Hepatocyte (in vitro differentiated cells): ENCODE measurements around the gene PPOX. TPM values are rescaled to one million over a fixed set of nuclear protein-coding genes. Genes with fewer than 3 reads are reported as not detected.

Experiments used
- DNase-seq: peaks from one replicate; pipeline ENCODE4 v3.0.0-alpha.2; 2016; ENCODE audit warnings: low spot score
- H2AFZ ChIP-seq: fragments of 200-600 bp; sonication (generic); 2 replicates; pipeline ENCODE4 v1.6.0; 2016; ENCODE audit warnings: antibody characterized with exemption, mild to moderate bottlenecking
- H3K27ac ChIP-seq: fragments of 200-600 bp; sonication (generic); 2 replicates; pipeline ENCODE4 v1.5.1; 2016; ENCODE audit warnings: mild to moderate bottlenecking
- H3K27me3 ChIP-seq: fragments of 200-600 bp; sonication (generic); 2 replicates; pipeline ENCODE4 v1.6.1; 2016
- H3K36me3 ChIP-seq: fragments of 200-600 bp; sonication (generic); replicated peaks from 2 replicates; pipeline ENCODE4 v1.5.1; 2016; ENCODE audit warnings: low read depth; ENCODE audit not compliant: insufficient read depth
- H3K4me1 ChIP-seq: fragments of 200-600 bp; sonication (generic); 2 replicates; pipeline ENCODE4 v1.5.1; 2016; ENCODE audit warnings: mild to moderate bottlenecking, moderate library complexity; ENCODE audit not compliant: insufficient read depth
- H3K4me2 ChIP-seq: fragments of 200-600 bp; sonication (generic); 2 replicates; pipeline ENCODE4 v1.6.0; 2016
- H3K4me3 ChIP-seq: fragments of 200-600 bp; sonication (generic); 2 replicates; pipeline ENCODE4 v1.5.1; 2016; ENCODE audit warnings: mild to moderate bottlenecking
- H3K79me2 ChIP-seq: fragments of 200-600 bp; sonication (generic); 2 replicates; pipeline ENCODE4 v1.6.0; 2017; ENCODE audit warnings: mild to moderate bottlenecking
- H3K9me2 ChIP-seq: fragments of 200-600 bp; sonication (generic); replicated peaks from 2 replicates; pipeline ENCODE4 v1.6.0; 2017; ENCODE audit warnings: mild to moderate bottlenecking; ENCODE audit not compliant: insufficient read depth
- H3K9me3 ChIP-seq: fragments of 200-600 bp; sonication (generic); 2 replicates; pipeline ENCODE4 v1.5.1; 2016; ENCODE audit warnings: low read depth, mild to moderate bottlenecking
- H4K20me1 ChIP-seq: fragments of 200-600 bp; sonication (generic); 2 replicates; pipeline ENCODE4 v1.6.0; 2016; ENCODE audit warnings: mild to moderate bottlenecking; ENCODE audit not compliant: insufficient read depth, poor library complexity, severe bottlenecking
- EZH2 ChIP-seq: fragments of 200-600 bp; sonication (generic); IDR thresholded peaks from 2 replicates; pipeline ENCODE4 v1.6.1; 2016; ENCODE audit warnings: antibody characterized with exemption, mild to moderate bottlenecking, borderline replicate concordance
- EZH2phosphoT487 ChIP-seq: fragments of 200-600 bp; sonication (generic); IDR thresholded peaks from one replicate; pipeline ENCODE4 v1.6.1; 2018; ENCODE audit warnings: antibody characterized with exemption, mild to moderate bottlenecking, low read depth, moderate library complexity; ENCODE audit not compliant: unreplicated experiment, severe bottlenecking
- WGBS: methylation state at CpG from one replicate; pipeline ENCODE4 v1.1.6; 2016; ENCODE audit warnings: low lambda C conversion rate; ENCODE audit errors: missing lambda C conversion rate; 5-methylcytosine and 5-hydroxymethylcytosine counted together
- polyA plus RNA-seq: library from polyadenylated mRNA; unstranded; fragments of >200 nt; fragmentation: Nextera tagmentation; extraction: Ambion mirVana; gene quantifications from 2 replicates; pipeline ENCODE4 v1.2.1, GENCODE V29; 2016
- total RNA-seq: library from RNA; depleted of rRNA; stranded (reverse); fragments of >200 nt; gene quantifications from 2 replicates; pipeline ENCODE4 v1.2.3, GENCODE V29; 2014
- TF ChIP-seq, protein P1 (sequence below): fragments of 200-600 bp; sonication (generic); IDR thresholded peaks from 2 replicates; pipeline ENCODE4 v1.5.1; 2016; ENCODE audit warnings: antibody characterized with exemption, mild to moderate bottlenecking; ENCODE audit not compliant: poor library complexity

Gene PPOX
- total and polyA plus RNA-seq, 2 experiments from 2014 or later = 11.2 to 30.7 TPM

GRCh38 chr1:161175771-161176453 lies 9.7 kb downstream of the PPOX start:
- no peak for DNase-seq
- no peaks in the 10 kb centered on the region for H3K9me2 ChIP-seq
- peaks cover 8% of the 10 kb centered on the region for H3K4me1 ChIP-seq
- H3K9me3 ChIP-seq = no peaks in the 10 kb centered on the region
- peak overlapping the region; percentile 74 for H3K4me3 ChIP-seq
- H4K20me1 ChIP-seq = no peaks in the 10 kb centered on the region
- H3K27ac ChIP-seq = no peak overlapping the region
- no peak overlapping the region for H2AFZ ChIP-seq
- H3K4me2 ChIP-seq = peak overlapping the region; percentile 90
- H3K36me3 ChIP-seq = no peaks in the 10 kb centered on the region
- H3K79me2 ChIP-seq = peaks cover 17% of the 10 kb centered on the region
- TF ChIP-seq, protein P1, sequence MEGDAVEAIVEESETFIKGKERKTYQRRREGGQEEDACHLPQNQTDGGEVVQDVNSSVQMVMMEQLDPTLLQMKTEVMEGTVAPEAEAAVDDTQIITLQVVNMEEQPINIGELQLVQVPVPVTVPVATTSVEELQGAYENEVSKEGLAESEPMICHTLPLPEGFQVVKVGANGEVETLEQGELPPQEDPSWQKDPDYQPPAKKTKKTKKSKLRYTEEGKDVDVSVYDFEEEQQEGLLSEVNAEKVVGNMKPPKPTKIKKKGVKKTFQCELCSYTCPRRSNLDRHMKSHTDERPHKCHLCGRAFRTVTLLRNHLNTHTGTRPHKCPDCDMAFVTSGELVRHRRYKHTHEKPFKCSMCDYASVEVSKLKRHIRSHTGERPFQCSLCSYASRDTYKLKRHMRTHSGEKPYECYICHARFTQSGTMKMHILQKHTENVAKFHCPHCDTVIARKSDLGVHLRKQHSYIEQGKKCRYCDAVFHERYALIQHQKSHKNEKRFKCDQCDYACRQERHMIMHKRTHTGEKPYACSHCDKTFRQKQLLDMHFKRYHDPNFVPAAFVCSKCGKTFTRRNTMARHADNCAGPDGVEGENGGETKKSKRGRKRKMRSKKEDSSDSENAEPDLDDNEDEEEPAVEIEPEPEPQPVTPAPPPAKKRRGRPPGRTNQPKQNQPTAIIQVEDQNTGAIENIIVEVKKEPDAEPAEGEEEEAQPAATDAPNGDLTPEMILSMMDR = no peak
- TF ChIP-seq EZH2phosphoT487 (no peak), EZH2 (no peak)
- H3K27me3 ChIP-seq = no peaks in the 10 kb centered on the region
- 94% methylated on average over 10 of the region's 10 CpGs for WGBS

GRCh38 chr1:161176468-161177111 lies 10.4 kb downstream of the PPOX start:
- H2AFZ ChIP-seq = peak overlapping the region; percentile 88

GRCh38 chr1:161177112-161177935 lies 11.1 kb downstream of the PPOX start, which contains the start of gene B4GALT3:
TSS of gene B4GALT3 (minus strand) at chr1:161177507. CDS start at chr1:161176060, 1,447 bp downstream.
- H3K79me2 ChIP-seq = peaks cover 17% of the 10 kb centered on the region
- no peak for TF ChIP-seq EZH2phosphoT487
- TF ChIP-seq, protein P1 = peak; percentile 24
- H4K20me1 ChIP-seq = no peaks in the 10 kb centered on the region
- WGBS = 1% methylated on average over 30 of the region's 50 CpGs
- H3K4me3 ChIP-seq = peak within 1 kb of the TSS; percentile 74
- DNase-seq = peak; percentile 93
- H3K9me2 ChIP-seq = no peaks in the 10 kb centered on the region
- H3K9me3 ChIP-seq = no peaks in the 10 kb centered on the region
- H2AFZ ChIP-seq = peak within 1 kb of the TSS; percentile 88
- no peaks in the 10 kb centered on the region for H3K36me3 ChIP-seq
- H3K4me1 ChIP-seq = peaks cover 8% of the 10 kb centered on the region
- peak within 1 kb of the TSS; percentile 86 for H3K27ac ChIP-seq
- peak within 1 kb of the TSS; percentile 90 for H3K4me2 ChIP-seq
- H3K27me3 ChIP-seq = no peaks in the 10 kb centered on the region

More at GRCh38 chr1:161176468-161177111, 10.4 kb downstream of the PPOX start:
- peak overlapping the region; percentile 74 for H3K4me3 ChIP-seq
- peak overlapping the region; percentile 90 for H3K4me2 ChIP-seq
- peaks cover 8% of the 10 kb centered on the region for H3K4me1 ChIP-seq
- TF ChIP-seq EZH2 (no peak), EZH2phosphoT487 (no peak)
- TF ChIP-seq, protein P1 = no peak
- no peaks in the 10 kb centered on the region for H3K27me3 ChIP-seq
- no peaks in the 10 kb centered on the region for H4K20me1 ChIP-seq
- H3K9me2 ChIP-seq = no peaks in the 10 kb centered on the region
- H3K9me3 ChIP-seq = no peaks in the 10 kb centered on the region
- H3K36me3 ChIP-seq = no peaks in the 10 kb centered on the region
- 18% methylated on average over 17 of the region's 17 CpGs for WGBS
- DNase-seq = no peak
- peak overlapping the region; percentile 86 for H3K27ac ChIP-seq
- peaks cover 17% of the 10 kb centered on the region for H3K79me2 ChIP-seq
